DND-41 (cell line): ENCODE measurements around the gene LCA5L.

ENCODE experiments used
- EZH2 ChIP-seq: IDR thresholded peaks from 3 replicates; pipeline ENCODE4 v1.6.1; 2012; ENCODE audit warnings: borderline replicate concordance, low read depth, mild to moderate bottlenecking, moderate library complexity, low read length, inconsistent platforms; ENCODE audit not compliant: severe bottlenecking
- TF ChIP-seq, protein P1 (sequence below): IDR thresholded peaks from 2 replicates; pipeline ENCODE4 v1.5.1; 2012; ENCODE audit warnings: borderline replicate concordance, low read length, moderate library complexity, mild to moderate bottlenecking; ENCODE audit not compliant: poor library complexity, severe bottlenecking; ENCODE audit errors: extremely low read depth

DNA sequence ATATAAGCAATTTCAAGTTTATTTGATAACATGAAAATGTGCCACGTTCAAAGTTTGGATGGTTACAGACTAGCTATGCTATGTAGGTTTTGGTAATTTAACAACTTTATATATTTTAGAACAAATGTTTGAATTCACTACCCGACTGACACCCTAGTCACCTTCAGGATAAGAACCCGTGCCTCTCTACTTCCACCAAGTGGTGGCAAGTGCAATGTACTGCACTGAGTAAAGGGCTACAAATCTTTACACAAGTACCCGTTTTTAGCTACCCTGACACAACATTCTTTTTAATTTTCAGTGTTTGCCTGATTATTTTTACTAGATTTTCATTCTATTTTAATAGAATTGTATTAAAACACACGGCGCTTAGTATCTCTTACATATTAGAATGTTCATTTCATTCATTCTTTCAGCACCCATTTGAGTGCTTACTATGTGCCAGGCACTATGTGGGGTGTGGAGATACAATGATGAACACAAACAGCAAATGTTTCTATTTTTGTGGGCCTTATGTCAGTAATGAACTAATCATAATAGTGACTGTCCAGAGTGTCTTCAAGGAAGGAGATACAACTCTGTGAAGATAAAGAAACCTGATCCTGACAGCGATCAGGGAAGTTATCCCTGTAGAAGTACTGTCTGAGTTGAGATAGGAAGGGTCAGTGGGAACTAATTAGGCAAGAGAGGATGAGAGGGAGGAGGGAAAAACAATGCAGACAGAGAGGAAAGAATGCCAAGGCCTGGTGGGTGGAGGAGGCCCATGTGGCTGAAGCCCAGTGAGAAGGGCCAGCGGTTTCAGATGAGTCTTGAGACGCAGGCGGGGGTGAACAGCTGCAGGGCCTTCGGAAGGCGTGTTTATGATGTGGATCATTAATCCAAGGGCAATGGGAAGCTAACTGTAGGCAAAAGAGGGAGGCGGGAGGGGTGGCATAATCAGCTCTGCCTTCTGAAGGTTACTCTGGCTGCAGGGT lies 3.8 kb downstream of the LCA5L start:
- TF ChIP-seq, protein P1, sequence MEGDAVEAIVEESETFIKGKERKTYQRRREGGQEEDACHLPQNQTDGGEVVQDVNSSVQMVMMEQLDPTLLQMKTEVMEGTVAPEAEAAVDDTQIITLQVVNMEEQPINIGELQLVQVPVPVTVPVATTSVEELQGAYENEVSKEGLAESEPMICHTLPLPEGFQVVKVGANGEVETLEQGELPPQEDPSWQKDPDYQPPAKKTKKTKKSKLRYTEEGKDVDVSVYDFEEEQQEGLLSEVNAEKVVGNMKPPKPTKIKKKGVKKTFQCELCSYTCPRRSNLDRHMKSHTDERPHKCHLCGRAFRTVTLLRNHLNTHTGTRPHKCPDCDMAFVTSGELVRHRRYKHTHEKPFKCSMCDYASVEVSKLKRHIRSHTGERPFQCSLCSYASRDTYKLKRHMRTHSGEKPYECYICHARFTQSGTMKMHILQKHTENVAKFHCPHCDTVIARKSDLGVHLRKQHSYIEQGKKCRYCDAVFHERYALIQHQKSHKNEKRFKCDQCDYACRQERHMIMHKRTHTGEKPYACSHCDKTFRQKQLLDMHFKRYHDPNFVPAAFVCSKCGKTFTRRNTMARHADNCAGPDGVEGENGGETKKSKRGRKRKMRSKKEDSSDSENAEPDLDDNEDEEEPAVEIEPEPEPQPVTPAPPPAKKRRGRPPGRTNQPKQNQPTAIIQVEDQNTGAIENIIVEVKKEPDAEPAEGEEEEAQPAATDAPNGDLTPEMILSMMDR: peak; percentile 81
- no peak for TF ChIP-seq EZH2
